Activated CD4-positive, alpha-beta T cell treated with anti-CD3 and anti-CD28 coated beads for 36 hours (primary cell): Measurements from ENCODE around the gene RARRES1. TPM values are rescaled to one million over a fixed set of nuclear protein-coding genes. Genes with fewer than 3 reads are reported as not detected.

ENCODE experiments used
- ATAC-seq: fragments of 200-7000 bp; cut with Tn5 transposase; one replicate; pipeline ENCODE4 v1.10.0; 2021; ENCODE audit warnings: mild to moderate bottlenecking, moderate library complexity
- CTCF ChIA-PET: fragments of 350-600 bp; sonication (Branson Sonifier 250); formaldehyde crosslinking; loops from one replicate; lab custom pipeline; 2021; ENCODE audit warnings: antibody characterized with exemption; lab: Charles Lee
- POLR2A ChIA-PET: fragments of 350-600 bp; sonication (Branson Sonifier 250); formaldehyde crosslinking; loops from one replicate; lab custom pipeline; 2021; ENCODE audit warnings: antibody characterized with exemption, inconsistent platforms; lab: Charles Lee
- DNase-seq: peaks from one replicate; pipeline ENCODE4 v3.0.0-alpha.2; 2020
- H3K27ac Mint-ChIP-seq: one replicate; pipeline ENCODE4 v1.8.0; 2021; ENCODE audit warnings: mixed read lengths
- H3K27me3 Mint-ChIP-seq: one replicate; pipeline ENCODE4 v1.8.0; 2021; ENCODE audit warnings: mixed read lengths
- H3K36me3 Mint-ChIP-seq: one replicate; pipeline ENCODE4 v1.8.0; 2021; ENCODE audit warnings: low read depth, mixed read lengths
- H3K4me1 Mint-ChIP-seq: one replicate; pipeline ENCODE4 v1.8.0; 2021; ENCODE audit warnings: mixed read lengths
- H3K4me3 Mint-ChIP-seq: one replicate; pipeline ENCODE4 v1.8.0; 2021; ENCODE audit warnings: mild to moderate bottlenecking, moderate library complexity, mixed read lengths
- H3K9me3 Mint-ChIP-seq: one replicate; pipeline ENCODE4 v1.8.0; 2021; ENCODE audit warnings: low read depth, mixed read lengths
- intact Hi-C, 2 experiments: fragments of 100-400 bp; cut with DNase I in 1 of 2; cut with micrococcal nuclease in 1 of 2; formaldehyde crosslinking; loops; one replicate each; pipeline versions ENCODE4 v1.14.2 to v1.15.1; 2022 to 2024; cut with DNase I, micrococcal nuclease
- total RNA-seq, 2 experiments: library from RNA; stranded (reverse); gene quantifications; one replicate each; pipeline ENCODE4 v1.2.3, GENCODE V29; 2021

Gene RARRES1
- total RNA-seq, 2 experiments from 2014 or later: not detected

DNA sequence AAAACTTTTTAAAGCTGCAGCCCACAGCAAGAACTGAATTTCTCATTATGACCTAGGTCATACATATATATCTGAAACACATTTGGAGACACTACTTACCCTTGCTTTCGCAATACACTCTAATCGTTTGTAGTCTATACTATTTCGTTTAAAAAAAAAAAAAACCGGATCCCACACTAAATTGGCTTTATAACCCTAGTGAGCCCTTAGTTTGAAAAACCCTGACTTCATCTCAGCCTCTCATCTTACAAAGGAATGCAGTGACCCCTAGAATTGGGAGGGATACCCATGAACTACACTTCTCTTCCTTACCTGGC, 4.2 kb downstream of the RARRES1 start:
- POLR2A ChIA-PET: interaction anchor here (0.9 to 1.9 kb wide), 5 partner anchors 15 to 84 kb away, joined by 3 to 9 read pairs (median 4); partner anchors contain the start of genes GFM1 and MFSD1
- Mint-ChIP-seq H3K27me3 (peaks cover 3% of the 10 kb centered on the region), H3K9me3 (no peaks in the 10 kb centered on the region), H3K4me1 (peaks cover 25% of the 10 kb centered on the region), H3K4me3 (no peak overlapping the region), H3K27ac (no peak overlapping the region), H3K36me3 (peaks cover 3% of the 10 kb centered on the region)
- DNase-seq: no peak
- CTCF ChIA-PET: interaction anchor here (0.7 to 5.5 kb wide), 37 partner anchors 8 to 1350 kb away, joined by 3 to 114 read pairs (median 4); partner anchors contain the start of genes GFM1 and MFSD1
- intact Hi-C loops: no loop called here
- ATAC-seq: no peak

DNA sequence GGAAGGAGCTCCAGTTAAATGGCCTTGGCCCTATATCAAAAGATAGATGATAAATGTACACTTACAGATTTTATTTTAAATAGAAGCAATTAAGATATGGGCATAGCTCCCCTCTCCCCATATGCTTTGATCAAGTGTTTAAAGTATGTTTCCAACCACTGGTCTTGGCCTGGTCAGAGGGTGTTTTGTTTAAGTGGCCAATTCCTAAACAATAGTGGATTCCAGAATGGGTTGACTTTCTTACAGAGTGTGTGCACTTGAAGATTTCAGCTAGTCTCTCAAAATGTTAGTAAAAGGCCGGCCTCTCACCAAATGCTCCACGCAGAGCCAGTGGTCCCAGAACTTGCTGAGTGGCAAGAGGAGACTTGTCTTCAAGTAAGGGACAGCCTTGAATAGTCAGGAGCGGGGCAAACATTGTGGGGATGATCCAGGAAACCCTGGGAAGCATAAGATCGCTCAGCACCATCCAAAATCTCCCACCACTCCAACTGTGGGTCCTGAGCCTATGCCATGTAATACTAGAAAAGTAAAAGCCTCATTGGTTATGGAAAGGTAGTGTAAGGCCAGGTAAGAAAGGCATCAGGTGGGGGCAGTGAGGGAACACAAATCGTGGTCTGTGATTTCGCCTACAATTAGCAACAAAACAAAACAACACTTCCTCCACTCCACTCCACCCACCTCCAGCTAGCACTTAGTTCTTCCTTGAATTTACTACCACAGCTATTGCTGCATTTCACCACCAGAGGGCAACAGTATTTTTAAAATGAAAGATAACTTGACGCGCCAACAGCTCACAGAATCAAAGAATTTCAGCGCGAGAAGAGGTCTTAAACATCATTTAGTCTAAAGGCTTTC, 4.8 kb downstream of the RARRES1 start:
- peaks cover 3% of the 10 kb centered on the region for H3K27me3 Mint-ChIP-seq
- H3K27ac Mint-ChIP-seq: no peak overlapping the region
- DNase-seq (peak; percentile 63), ATAC-seq (no peak)
- ChIA-PET CTCF (interaction anchor here (0.7 to 5.5 kb wide), 39 partner anchors 8 to 1351 kb away, joined by 3 to 114 read pairs (median 4); partner anchors contain the start of genes GFM1, LXN and MFSD1), POLR2A (interaction anchor here (0.9 to 1.9 kb wide), 5 partner anchors 14 to 83 kb away, joined by 3 to 9 read pairs (median 4); partner anchors contain the start of genes GFM1 and MFSD1)
- intact Hi-C loops: loop anchor here (1.0 to 2.0 kb wide), 3 partner anchors 55 to 533 kb away; partner anchors contain the start of gene LXN (in 1 of the 2)
- H3K4me3 Mint-ChIP-seq: no peak overlapping the region
- H3K9me3 Mint-ChIP-seq: no peaks in the 10 kb centered on the region
- peaks cover 6% of the 10 kb centered on the region for H3K36me3 Mint-ChIP-seq
- H3K4me1 Mint-ChIP-seq: peaks cover 29% of the 10 kb centered on the region

DNA sequence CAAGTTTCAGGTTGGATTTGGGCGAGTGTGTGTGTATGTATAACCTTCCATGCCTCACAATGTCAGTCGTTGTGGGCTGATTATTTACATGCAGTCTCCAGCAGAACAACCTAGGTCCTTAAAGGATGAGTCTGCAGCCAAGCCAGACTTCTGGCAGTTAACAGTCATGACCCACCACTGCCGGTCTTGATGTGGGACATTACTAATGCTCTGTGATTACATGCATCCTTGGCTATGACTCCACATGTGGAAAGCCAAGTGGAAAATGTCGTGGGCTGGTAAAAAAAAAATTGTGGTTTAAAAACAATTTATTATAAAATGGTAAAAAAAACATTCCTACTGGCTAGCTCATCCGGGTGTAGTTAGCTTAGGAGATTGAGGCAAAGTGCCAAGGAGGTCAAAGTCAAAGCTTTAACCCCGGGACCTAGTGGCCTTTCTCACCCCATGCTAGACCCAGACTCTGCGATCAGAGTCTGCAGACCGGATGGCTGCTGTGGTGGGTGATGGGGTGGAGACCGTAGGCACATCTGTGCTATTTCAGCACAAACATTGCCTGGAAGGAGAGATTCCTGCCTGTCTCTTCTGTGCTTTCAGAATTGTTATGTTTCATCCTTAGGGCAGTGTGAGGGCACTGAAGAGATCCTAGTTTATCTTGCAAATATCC, 6.8 kb downstream of the RARRES1 start:
- peaks cover 3% of the 10 kb centered on the region for H3K27me3 Mint-ChIP-seq
- intact Hi-C loops: loop anchor here in 1 of 2 experiments (2.0 kb wide), 2 partner anchors 53 to 535 kb away; partner anchors contain the start of gene LXN
- H3K36me3 Mint-ChIP-seq: peaks cover 17% of the 10 kb centered on the region
- ATAC-seq (peak; percentile 56), DNase-seq (peak; percentile 46)
- ChIA-PET POLR2A (no interaction called here), CTCF (interaction anchor here (0.6 to 5.5 kb wide), 5 partner anchors 12 to 65 kb away, joined by 3 to 114 read pairs (median 3); partner anchors contain the start of gene LXN)
- H3K27ac Mint-ChIP-seq: peak overlapping the region; percentile 29
- H3K9me3 Mint-ChIP-seq: no peaks in the 10 kb centered on the region
- H3K4me1 Mint-ChIP-seq: peaks cover 37% of the 10 kb centered on the region
- H3K4me3 Mint-ChIP-seq: no peak overlapping the region

DNA sequence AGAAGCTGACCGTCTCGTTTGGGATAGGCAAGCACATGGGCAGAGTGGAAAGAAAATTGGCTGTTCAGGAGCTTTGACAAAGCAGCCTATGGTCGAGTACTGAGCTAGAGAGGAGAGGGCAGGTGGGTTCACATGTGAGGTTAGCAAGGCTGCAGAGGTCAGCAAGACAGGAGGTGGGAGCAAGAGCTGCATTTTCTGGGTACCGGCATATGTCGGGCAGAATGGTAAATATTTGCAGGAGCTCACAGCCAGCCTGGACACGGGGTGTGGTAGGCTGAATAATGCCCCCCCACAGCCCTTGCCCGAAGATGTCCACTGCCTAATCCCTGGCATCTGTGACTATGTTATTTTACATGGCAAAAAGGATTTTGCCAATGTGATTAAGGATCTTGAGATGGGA, 8.3 kb downstream of the RARRES1 start:
- no peaks in the 10 kb centered on the region for H3K27me3 Mint-ChIP-seq

DNA sequence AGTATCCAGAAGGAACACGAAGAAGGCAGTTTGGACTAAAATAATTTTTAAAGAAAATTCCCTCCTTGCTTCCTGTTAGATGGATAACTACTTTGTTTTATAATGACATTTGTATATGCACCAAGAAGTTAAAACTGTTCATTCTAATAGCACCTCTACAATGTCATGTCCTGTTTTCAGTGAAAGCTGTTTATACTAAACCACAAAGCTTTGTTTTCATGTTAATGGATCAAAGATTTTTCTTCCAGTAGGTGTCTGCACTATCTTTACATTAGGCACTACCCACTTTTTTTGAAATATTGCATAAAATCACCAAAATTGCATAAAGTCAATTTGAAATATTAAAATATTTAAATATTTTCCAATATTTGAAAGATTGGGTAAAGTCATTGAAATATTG, 10.1 kb downstream of the RARRES1 start:
- Mint-ChIP-seq H3K4me1 (peaks cover 34% of the 10 kb centered on the region), H3K4me3 (no peak overlapping the region), H3K27me3 (no peaks in the 10 kb centered on the region), H3K36me3 (peaks cover 29% of the 10 kb centered on the region), H3K9me3 (no peaks in the 10 kb centered on the region), H3K27ac (no peak overlapping the region)
- DNase-seq (no peak), ATAC-seq (no peak)
- ChIA-PET POLR2A (no interaction called here), CTCF (interaction anchor here (0.6 to 2.1 kb wide), 2 partner anchors 70 to 81 kb away, joined by 3 to 11 read pairs; no protein-coding TSS in a partner anchor)
- intact Hi-C loops: no loop called here

More for the DNA sequence above, 8.3 kb downstream of the RARRES1 start:
- no peak overlapping the region for H3K4me3 Mint-ChIP-seq
- ChIA-PET CTCF (interaction anchor here (0.5 to 2.1 kb wide), 7 partner anchors 26 to 72 kb away, joined by 3 to 11 read pairs (median 3); no protein-coding TSS in a partner anchor), POLR2A (no interaction called here)
- H3K4me1 Mint-ChIP-seq: peaks cover 42% of the 10 kb centered on the region
- DNase-seq (no peak), ATAC-seq (no peak)
- H3K36me3 Mint-ChIP-seq: peaks cover 23% of the 10 kb centered on the region
- intact Hi-C loops: no loop called here
- H3K9me3 Mint-ChIP-seq: no peaks in the 10 kb centered on the region
- H3K27ac Mint-ChIP-seq: peak overlapping the region; percentile 89

DNA sequence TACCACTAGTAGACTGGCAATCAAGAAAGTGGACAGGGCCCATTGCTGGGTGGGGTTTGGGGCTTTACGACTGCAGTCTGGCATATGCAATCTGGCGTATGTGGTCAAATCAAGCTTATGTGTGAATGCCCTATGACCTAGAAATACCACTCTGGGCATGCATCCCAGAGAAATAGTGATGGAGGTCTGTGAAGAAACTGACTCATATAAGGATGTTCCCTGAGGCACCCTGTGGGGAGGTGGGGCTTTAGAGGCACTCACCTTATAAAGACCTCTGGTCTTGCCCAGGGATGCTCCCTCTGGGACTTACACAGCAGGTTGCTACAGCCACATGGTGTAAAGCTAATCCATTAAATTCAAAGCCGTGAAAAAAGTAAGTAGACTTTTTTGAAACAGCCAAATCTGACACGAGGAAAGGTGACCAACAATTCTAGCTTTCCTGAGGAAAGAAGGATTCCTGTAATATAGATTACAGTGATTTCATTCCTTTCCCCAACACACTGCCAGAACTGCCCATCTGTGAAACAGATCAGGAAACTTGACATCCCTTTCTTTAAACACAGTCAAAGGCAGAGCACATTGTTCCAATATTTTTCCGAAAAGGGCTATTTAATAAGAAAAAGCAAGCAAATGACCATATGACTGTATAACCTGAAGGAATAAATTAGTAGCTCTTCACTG, 13.6 kb downstream of the RARRES1 start:
- no peak overlapping the region for H3K27ac Mint-ChIP-seq
- peaks cover 33% of the 10 kb centered on the region for H3K36me3 Mint-ChIP-seq
- no peaks in the 10 kb centered on the region for H3K9me3 Mint-ChIP-seq
- CTCF ChIA-PET: interaction anchor here (0.6 to 0.7 kb wide), 2 partner anchors 9 to 73 kb away, joined by 3 to 4 read pairs; no protein-coding TSS in a partner anchor
- POLR2A ChIA-PET: no interaction called here
- H3K4me1 Mint-ChIP-seq: peaks cover 34% of the 10 kb centered on the region
- no peaks in the 10 kb centered on the region for H3K27me3 Mint-ChIP-seq
- H3K4me3 Mint-ChIP-seq: no peak overlapping the region
- ATAC-seq (no peak), DNase-seq (no peak)
- intact Hi-C loops: no loop called here

DNA sequence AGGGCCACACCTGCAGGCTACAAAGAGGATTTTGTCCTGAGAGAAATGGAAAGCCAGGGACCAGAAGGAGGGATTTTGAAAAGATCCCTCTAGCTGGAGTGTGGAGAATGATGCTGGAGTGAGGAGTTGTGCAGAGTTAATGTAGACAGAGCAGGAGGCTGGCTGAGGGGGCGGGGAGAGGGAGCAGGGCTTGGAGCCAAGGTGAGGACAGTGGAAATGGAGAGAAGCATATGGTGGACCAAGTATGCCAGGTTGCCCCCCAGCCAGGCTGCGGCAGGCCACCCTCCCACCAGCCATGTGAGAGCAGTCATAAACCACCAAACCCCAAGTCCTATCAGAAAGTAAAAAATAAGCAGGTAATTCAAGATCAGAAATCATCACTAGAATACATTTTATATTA, 14.7 kb downstream of the RARRES1 start:
- H3K9me3 Mint-ChIP-seq: no peaks in the 10 kb centered on the region
- POLR2A ChIA-PET: interaction anchor here (0.7 kb wide), 1 partner anchor 73 kb away, joined by 5 read pairs; the partner anchor contains the start of gene GFM1
- CTCF ChIA-PET: interaction anchor here (0.5 to 1.3 kb wide), 3 partner anchors 10 to 63 kb away, joined by 3 to 5 read pairs (median 3); no protein-coding TSS in a partner anchor
- intact Hi-C loops: no loop called here
- ATAC-seq: no peak
- H3K4me1 Mint-ChIP-seq: peaks cover 35% of the 10 kb centered on the region
- no peak overlapping the region for H3K27ac Mint-ChIP-seq
- no peak for DNase-seq
- no peak overlapping the region for H3K4me3 Mint-ChIP-seq
- H3K27me3 Mint-ChIP-seq: no peaks in the 10 kb centered on the region
- peaks cover 34% of the 10 kb centered on the region for H3K36me3 Mint-ChIP-seq

DNA sequence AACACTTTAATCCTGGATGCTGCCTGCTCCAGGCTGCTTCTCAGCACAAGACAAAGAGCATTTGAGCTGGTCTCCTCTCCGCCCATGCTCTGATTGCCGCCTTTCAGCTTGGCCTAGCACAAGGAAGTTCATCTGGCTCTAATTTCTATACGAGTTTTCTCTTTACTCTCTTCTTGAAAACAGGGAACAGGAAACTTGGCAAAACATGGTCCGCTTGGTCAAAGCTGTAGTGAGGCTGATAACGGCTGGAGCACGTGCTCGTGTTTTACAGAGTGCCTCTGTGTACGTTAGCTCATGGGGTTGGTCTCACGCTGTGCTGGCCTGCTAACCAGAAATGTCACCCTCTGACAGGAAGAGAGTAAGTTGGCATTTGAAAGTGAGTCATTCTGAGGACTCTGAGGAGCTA, 19.2 kb downstream of the RARRES1 start:
- H3K4me3 Mint-ChIP-seq: no peak overlapping the region
- H3K27ac Mint-ChIP-seq: peak overlapping the region; percentile 16
- H3K36me3 Mint-ChIP-seq: peaks cover 44% of the 10 kb centered on the region
- no peaks in the 10 kb centered on the region for H3K27me3 Mint-ChIP-seq
- ChIA-PET POLR2A (interaction anchor here (0.6 to 1.2 kb wide), 2 partner anchors 10 to 15 kb away, joined by 3 read pairs; no protein-coding TSS in a partner anchor), CTCF (interaction anchor here (0.7 to 1.4 kb wide), 9 partner anchors 10 to 88 kb away, joined by 3 to 6 read pairs (median 3); partner anchors contain the start of genes LXN and MFSD1)
- H3K4me1 Mint-ChIP-seq: peaks cover 30% of the 10 kb centered on the region
- DNase-seq: peak; percentile 24
- ATAC-seq: peak; percentile 69
- H3K9me3 Mint-ChIP-seq: no peaks in the 10 kb centered on the region
- intact Hi-C loops: no loop called here

DNA sequence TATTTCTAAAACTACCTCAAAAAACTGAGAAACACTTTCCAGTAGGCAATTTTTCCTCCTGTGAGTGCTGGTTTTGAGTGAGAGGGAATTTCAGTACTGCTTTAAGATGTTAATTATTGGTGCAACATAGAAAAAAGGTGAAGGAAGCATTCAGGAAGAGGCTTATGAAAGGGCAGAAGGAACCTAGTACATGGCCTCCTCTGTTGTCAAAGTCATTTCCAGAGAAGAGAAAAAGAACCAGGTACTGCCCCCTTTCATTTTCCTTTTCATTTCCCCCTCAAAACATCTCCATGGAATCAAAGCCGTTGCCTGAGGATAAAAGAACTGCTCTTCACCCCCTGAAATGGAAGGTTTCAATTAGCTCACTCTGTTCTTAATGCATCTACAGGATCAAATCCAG, 19.8 kb downstream of the RARRES1 start:
- Mint-ChIP-seq H3K27me3 (no peaks in the 10 kb centered on the region), H3K4me3 (no peak overlapping the region), H3K27ac (peak overlapping the region; percentile 16), H3K4me1 (peaks cover 30% of the 10 kb centered on the region), H3K36me3 (peaks cover 50% of the 10 kb centered on the region), H3K9me3 (no peaks in the 10 kb centered on the region)
- DNase-seq (no peak), ATAC-seq (no peak)
- ChIA-PET POLR2A (no interaction called here), CTCF (interaction anchor here (0.7 to 1.3 kb wide), 5 partner anchors 10 to 89 kb away, joined by 3 to 6 read pairs (median 4); partner anchors contain the start of gene MFSD1)
- intact Hi-C loops: no loop called here

DNA sequence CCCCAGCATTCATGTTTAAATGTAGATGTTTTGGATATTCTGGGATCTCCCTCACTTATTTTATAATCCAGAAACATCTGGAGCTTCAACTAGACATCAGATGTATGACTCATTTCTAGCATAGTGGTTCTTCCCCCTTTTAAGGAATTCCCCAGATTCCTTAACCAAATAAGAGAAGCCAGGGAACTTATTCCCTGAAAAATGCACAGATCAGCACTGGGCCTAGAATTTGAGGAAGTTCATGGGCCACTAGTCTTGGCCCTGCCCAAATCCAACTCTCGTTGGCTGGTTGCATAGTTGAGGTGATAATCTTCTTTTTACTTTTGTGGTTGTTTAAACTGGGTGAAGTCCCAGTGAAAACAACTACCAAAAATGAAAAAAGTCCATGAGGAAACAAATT, 20.4 kb downstream of the RARRES1 start:
- DNase-seq (no peak), ATAC-seq (peak; percentile 36)
- H3K4me3 Mint-ChIP-seq: no peak overlapping the region
- H3K27ac Mint-ChIP-seq: peak overlapping the region; percentile 35
- CTCF ChIA-PET: interaction anchor here (0.7 to 1.5 kb wide), 3 partner anchors 11 to 83 kb away, joined by 4 read pairs; no protein-coding TSS in a partner anchor
- H3K36me3 Mint-ChIP-seq: peaks cover 52% of the 10 kb centered on the region
- peaks cover 30% of the 10 kb centered on the region for H3K4me1 Mint-ChIP-seq
- intact Hi-C loops: no loop called here
- no peaks in the 10 kb centered on the region for H3K27me3 Mint-ChIP-seq
- H3K9me3 Mint-ChIP-seq: no peaks in the 10 kb centered on the region
- POLR2A ChIA-PET: no interaction called here
